ENCODE data around the gene GGNBP2. TPM values are rescaled to one million over a fixed set of nuclear protein-coding genes. Genes with fewer than 3 reads are reported as not detected.
A peak's percentile ranks its signal among the peaks of the same experiment; 100 is the strongest.
"Not testable (repeated sequence)": the region's sequence is repeated elsewhere in the genome, so short reads cannot be mapped to it uniquely, and the experiment has no call there.

The GGNBP2 gene
- total RNA-seq, 1 donor from 2014 or later: 37.3 TPM

- DNase-seq (ENCODE audit: low read depth in 2 of 2): peak; percentile 93
Measured at GRCh38 chr17:36601303-36602029, 56.7 kb downstream of the GGNBP2 start, which contains the start of gene MRM1. Gene MRM1, plus strand, starts transcription at chr17:36601583. Its CDS starts 228 bp downstream, at chr17:36601811.

GRCh38 chr17:36602030-36602748, 57.5 kb downstream of the GGNBP2 start:
- peak; percentile 20 to 24 for DNase-seq (ENCODE audit: low read depth in 2 of 2)

- DNase-seq (ENCODE audit: low read depth in 2 of 2): peak; percentile 73 to 77
Measured at GRCh38 chr17:36602924-36603384, 58.2 kb downstream of the GGNBP2 start.

GRCh38 chr17:36605028-36605427, 60.3 kb downstream of the GGNBP2 start:
- not testable (repeated sequence) for DNase-seq (ENCODE audit: low read depth in 2 of 2)

- peak in 1 of 2 donors; percentile 40 for DNase-seq (ENCODE audit: low read depth in 2 of 2)
Measured at GRCh38 chr17:36608280-36608679, 63.6 kb downstream of the GGNBP2 start.

GRCh38 chr17:36608794-36609497, 64.2 kb downstream of the GGNBP2 start:
- peak; percentile 47 to 58 for DNase-seq (ENCODE audit: low read depth in 2 of 2)

GRCh38 chr17:36609498-36609862, 64.8 kb downstream of the GGNBP2 start:
- no peak for DNase-seq (ENCODE audit: low read depth in 2 of 2)

GRCh38 chr17:36610474-36610873, 65.8 kb downstream of the GGNBP2 start:
- DNase-seq (ENCODE audit: low read depth in 2 of 2): no peak

- peak in 1 of 2 donors; percentile 30 for DNase-seq (ENCODE audit: low read depth in 2 of 2)
Measured at GRCh38 chr17:36611345-36612072, 66.8 kb downstream of the GGNBP2 start.

- DNase-seq (ENCODE audit: low read depth in 2 of 2): no peak
Measured at GRCh38 chr17:36612323-36612722, 67.6 kb downstream of the GGNBP2 start.

- no peak for DNase-seq (ENCODE audit: low read depth in 2 of 2)
Measured at GRCh38 chr17:36613155-36613554, 68.4 kb downstream of the GGNBP2 start.

- no peak for DNase-seq (ENCODE audit: low read depth in 2 of 2)
Measured at GRCh38 chr17:36614081-36614480, 69.4 kb downstream of the GGNBP2 start.

GRCh38 chr17:36614933-36615332, 70.2 kb downstream of the GGNBP2 start:
- DNase-seq (ENCODE audit: low read depth in 2 of 2): no peak

GRCh38 chr17:36616061-36617029, 71.6 kb downstream of the GGNBP2 start:
- DNase-seq (ENCODE audit: low read depth in 2 of 2): no peak

GRCh38 chr17:36617773-36618172, 73.1 kb downstream of the GGNBP2 start:
- no peak for DNase-seq (ENCODE audit: low read depth in 2 of 2)

GRCh38 chr17:36623281-36623680, 78.6 kb downstream of the GGNBP2 start:
- no peak for DNase-seq (ENCODE audit: low read depth in 2 of 2)

- DNase-seq (ENCODE audit: low read depth in 2 of 2): no peak
Measured at GRCh38 chr17:36625188-36625587, 80.5 kb downstream of the GGNBP2 start.

GRCh38 chr17:36627101-36627500, 82.4 kb downstream of the GGNBP2 start:
- no peak for DNase-seq (ENCODE audit: low read depth in 2 of 2)

GRCh38 chr17:36628576-36628975, 83.9 kb downstream of the GGNBP2 start:
- no peak for DNase-seq (ENCODE audit: low read depth in 2 of 2)

- DNase-seq (ENCODE audit: low read depth in 2 of 2): peak; percentile 70 to 81
Measured at GRCh38 chr17:36629252-36629847, 84.6 kb downstream of the GGNBP2 start.

All from lung microvascular endothelial cell (primary cell).